HepG2 (cell line): Measurements from ENCODE around the gene AFF2. TPM values are rescaled to one million over a fixed set of nuclear protein-coding genes. Genes with fewer than 3 reads are reported as not detected.

Source experiments
- ATAC-seq: fragments of 200-7000 bp; cut with Tn5 transposase; 3 replicates; pipeline ENCODE4 v1.9.1; 2020; ENCODE audit warnings: mild to moderate bottlenecking, moderate library complexity
- BruUV-seq: library from RNA; stranded (reverse); fragments of 400-500 nt; replicated peaks from 2 replicates; lab custom pipeline; 2021; lab: Mats Ljungman, UMichigan
- CTCF ChIA-PET: fragments of 300-600 bp; formaldehyde crosslinking; extraction: SDS; loops from one replicate; lab custom pipeline; 2021; ENCODE audit warnings: low total read pairs, inconsistent platforms, low intra/inter-chr PET ratio; lab: Yijun Ruan, JAX
- POLR2A ChIA-PET: fragments of 350-600 bp; sonication (Branson Sonifier 250); formaldehyde crosslinking; loops from one replicate; lab custom pipeline; 2020; ENCODE audit warnings: antibody characterized with exemption, inconsistent platforms; lab: Yijun Ruan, JAX
- DNase-seq: peaks from one replicate; pipeline ENCODE4 v3.0.0-alpha.2; 2015; ENCODE audit warnings: low spot score
- FAIRE-seq: peaks from 3 replicates; lab custom pipeline; 2011; peaks lifted over from hg19 to GRCh38; lab: Jason Lieb, UNC
- H2AFZ ChIP-seq: one replicate; pipeline ENCODE4 v1.6.1; 2011; ENCODE audit warnings: low read length, inconsistent platforms
- H3K27ac ChIP-seq: fragments of 300-600 bp; 3 replicates; pipeline ENCODE4 v1.8.0; 2011; ENCODE audit warnings: mixed run types, mild to moderate bottlenecking, mixed read lengths, low read length, inconsistent platforms; ENCODE audit not compliant: insufficient read depth; ENCODE audit errors: extremely low read length
- H3K27me3 ChIP-seq, 2 experiments: fragments of 200-600 bp in 1 of 2; 2 replicates in 1 of 2; 3 replicates in 1 of 2; pipeline versions ENCODE4 v1.6.0 to v1.8.0; 2011; ENCODE audit warnings: low read length in 2 of 2, mild to moderate bottlenecking in 2 of 2, moderate library complexity in 2 of 2, inconsistent platforms in 1 of 2; ENCODE audit not compliant: insufficient read depth in 2 of 2, control insufficient read depth in 1 of 2
- H3K36me3 ChIP-seq, 2 experiments: fragments of 200-600 bp in 1 of 2; replicated peaks in 1 of 2; 2 replicates in 1 of 2; 3 replicates in 1 of 2; pipeline versions ENCODE4 v1.5.1 to v1.8.0; 2011; ENCODE audit warnings: low read length in 2 of 2, inconsistent platforms in 1 of 2; ENCODE audit not compliant: insufficient read depth in 2 of 2, control insufficient read depth in 1 of 2
- H3K4me1 ChIP-seq: 2 replicates; pipeline ENCODE4 v1.5.1; 2012; ENCODE audit warnings: low read length, inconsistent platforms; ENCODE audit not compliant: insufficient read depth
- H3K4me2 ChIP-seq: 2 replicates; pipeline ENCODE4 v1.6.0; 2011; ENCODE audit warnings: low read depth, low read length, inconsistent platforms
- H3K4me3 ChIP-seq, 3 experiments: fragments of 200-600 bp in 1 of 3; sonication (generic), shearing (Covaris generic) in 1 of 3; replicated peaks in 1 of 3; 2 replicates each; pipeline ENCODE4 v1.5.1; 2011 to 2016; ENCODE audit warnings: low read length in 3 of 3, inconsistent platforms in 2 of 3, low read depth in 2 of 3, mild to moderate bottlenecking in 2 of 3, control low read depth in 1 of 3, mixed read lengths in 1 of 3; ENCODE audit not compliant: insufficient read depth in 1 of 3
- H3K79me2 ChIP-seq: one replicate; pipeline ENCODE4 v1.6.1; 2011; ENCODE audit warnings: low read length, inconsistent platforms; ENCODE audit not compliant: insufficient read depth
- H3K9ac ChIP-seq: 2 replicates; pipeline ENCODE4 v1.6.0; 2011; ENCODE audit warnings: mild to moderate bottlenecking, low read depth, low read length, inconsistent platforms; ENCODE audit not compliant: insufficient read depth
- H3K9me3 ChIP-seq: 2 replicates; pipeline ENCODE4 v1.5.1; 2012; ENCODE audit warnings: mild to moderate bottlenecking, low read length
- H4K20me1 ChIP-seq: 2 replicates; pipeline ENCODE4 v1.6.0; 2011; ENCODE audit warnings: inconsistent platforms, mild to moderate bottlenecking, low read length, moderate library complexity; ENCODE audit not compliant: insufficient read depth
- ATF6 ChIP-seq: sonication (generic); formaldehyde crosslinking; conservative IDR thresholded peaks from 2 replicates; pipeline ENCODE4 v1.4.0; 2020; ENCODE audit warnings: missing genetic modification reagents
- ATM ChIP-seq: fragments of 450-650 bp; IDR thresholded peaks from 2 replicates; pipeline ENCODE4 v1.7.1; 2017; ENCODE audit warnings: mild to moderate bottlenecking, borderline replicate concordance
- CC2D1A ChIP-seq: sonication (generic); formaldehyde crosslinking; IDR thresholded peaks from 2 replicates; pipeline ENCODE4 v1.8.1; 2023; ENCODE audit warnings: mild to moderate bottlenecking, missing genetic modification reagents
- CCAR2 ChIP-seq: fragments of 200-400 bp; formaldehyde crosslinking; optimal IDR thresholded peaks from 2 replicates; pipeline ENCODE3; 2018; ENCODE audit warnings: low read depth, mild to moderate bottlenecking, low read length, moderate library complexity
- CHCHD3 ChIP-seq: sonication (generic); formaldehyde crosslinking; IDR thresholded peaks from 2 replicates; pipeline ENCODE4 v1.8.0; 2022; ENCODE audit warnings: mild to moderate bottlenecking, missing genetic modification reagents, moderate library complexity
- FOXP4 ChIP-seq: sonication (generic); formaldehyde crosslinking; IDR thresholded peaks from 2 replicates; pipeline ENCODE4 v1.4.0; 2020; ENCODE audit warnings: missing genetic modification reagents
- MIER2 ChIP-seq: IDR thresholded peaks from 2 replicates; pipeline ENCODE4 v1.6.1; 2016; ENCODE audit warnings: missing biosample characterization, missing genetic modification reagents
- MIXL1 ChIP-seq: IDR thresholded peaks from 2 replicates; pipeline ENCODE4 v1.6.1; 2016
- MTA1 ChIP-seq: sonication (generic); formaldehyde crosslinking; IDR thresholded peaks from 2 replicates; pipeline ENCODE4 v1.4.0; 2020; ENCODE audit warnings: missing genetic modification reagents, mild to moderate bottlenecking, borderline replicate concordance
- NFYB ChIP-seq: sonication (generic); formaldehyde crosslinking; IDR thresholded peaks from 2 replicates; pipeline ENCODE4 v1.4.0; 2020; ENCODE audit warnings: missing genetic modification reagents
- NR2C2 ChIP-seq: sonication (generic); formaldehyde crosslinking; IDR thresholded peaks from 2 replicates; pipeline ENCODE4 v1.4.0; 2020; ENCODE audit warnings: missing genetic modification reagents, mild to moderate bottlenecking, moderate library complexity, borderline replicate concordance
- RNF2 ChIP-seq: fragments of 450-650 bp; conservative IDR thresholded peaks from 2 replicates; pipeline ENCODE4 v1.6.1; 2016; ENCODE audit warnings: low read depth
- SMAD9 ChIP-seq: sonication (generic); formaldehyde crosslinking; IDR thresholded peaks from 2 replicates; pipeline ENCODE4 v1.5.1; 2020; ENCODE audit warnings: mild to moderate bottlenecking, missing genetic modification reagents
- TRIM22 ChIP-seq: fragments of 450-650 bp; IDR thresholded peaks from 2 replicates; pipeline ENCODE4 v1.6.1; 2017
- ZNF24 ChIP-seq: fragments of 450-650 bp; IDR thresholded peaks from 2 replicates; pipeline ENCODE4 v1.6.1; 2017; ENCODE audit warnings: antibody characterized with exemption, mild to moderate bottlenecking
- ZNF329 ChIP-seq: sonication (generic); formaldehyde crosslinking; IDR thresholded peaks from 2 replicates; pipeline ENCODE4 v1.9.0; 2021; ENCODE audit warnings: low read depth, mild to moderate bottlenecking, missing genetic modification reagents
- ZNF703 ChIP-seq: sonication (generic); formaldehyde crosslinking; IDR thresholded peaks from 2 replicates; pipeline ENCODE4 v1.5.1; 2020; ENCODE audit warnings: missing genetic modification reagents, mild to moderate bottlenecking, moderate library complexity, borderline replicate concordance
- ZUFSP ChIP-seq: sonication (generic); formaldehyde crosslinking; IDR thresholded peaks from 2 replicates; pipeline ENCODE4 v1.9.0; 2021; ENCODE audit warnings: missing genetic modification reagents, mild to moderate bottlenecking, borderline replicate concordance
- WGBS: methylation state at CpG from one replicate; pipeline ENCODE4 v1.1.6; 2017; ENCODE audit warnings: low lambda C conversion rate; 5-methylcytosine and 5-hydroxymethylcytosine counted together
- in situ Hi-C: cut with HindIII; loops from 2 replicates; pipeline ENCODE4 v1.10.0; 2017; ENCODE audit warnings: low pct_unique_long_range_greater_than_20kb; ENCODE audit not compliant: extremely low pct_ligation_motif_present
- intact Hi-C: fragments of 100-400 bp; cut with micrococcal nuclease; formaldehyde crosslinking; loops from one replicate; pipeline ENCODE4 v1.10.0; 2022; ENCODE audit not compliant: unreplicated experiment
- polyA plus RNA-seq, 8 experiments: library from polyadenylated mRNA; depleted of rRNA in 3 of 8; stranded (reverse) in 7 of 8; unstranded in 1 of 8; fragments of >200 nt; fragmentation: Illumina TruSeq in 4 of 8; extraction: Trizol in 4 of 8; gene quantifications; 2 replicates each; pipeline versions ENCODE4 v1.2.1 to v1.2.3, GENCODE V29; 2011 to 2016; ENCODE audit warnings: low read depth in 4 of 8, missing spikeins in 1 of 8, mixed read lengths in 1 of 8; ENCODE audit not compliant: insufficient read depth in 1 of 8
- total RNA-seq, 5 experiments: library from RNA; depleted of rRNA; stranded (reverse); fragments of >200 nt; fragmentation: Illumina TruSeq; extraction: Trizol; gene quantifications; 2 replicates each; pipeline ENCODE4 v1.2.3, GENCODE V29; 2016; ENCODE audit warnings: low read depth in 1 of 5

AFF2 gene
- total and polyA plus RNA-seq, 2 of the 13 experiments (the other 11 are each of a cell fraction or from before 2014, with no cell fraction given) = not detected

- POLR2A ChIA-PET = no interaction called here
- TF ChIP-seq NR2C2 (CRISPR knock-in tag) (no peak), ATF6 (CRISPR knock-in tag) (no peak), ZNF329 (no peak), ZNF24 (no peak), SMAD9 (no peak), ZNF703 (no peak), TRIM22 (no peak), CHCHD3 (CRISPR knock-in tag) (no peak), MTA1 (no peak), MIXL1 (CRISPR knock-in tag) (no peak), CCAR2 (no peak), RNF2 (no peak), ZUFSP (CRISPR knock-in tag) (no peak), NFYB (no peak), FOXP4 (CRISPR knock-in tag) (no peak), ATM (no peak), CC2D1A (CRISPR knock-in tag) (no peak), MIER2 (CRISPR knock-in tag) (no peak)
Observed at GRCh38 chrX:148865277-148866210, 365.1 kb downstream of the AFF2 start.

More at GRCh38 chrX:148865277-148866210, 365.1 kb downstream of the AFF2 start:
- no peaks in the 10 kb centered on the region for H3K27me3 ChIP-seq
- H3K4me1 ChIP-seq = no peaks in the 10 kb centered on the region
- no peak overlapping the region for H3K4me2 ChIP-seq
- no peaks in the 10 kb centered on the region for H4K20me1 ChIP-seq
- H2AFZ ChIP-seq = no peak overlapping the region
- no peak for FAIRE-seq
- BruUV-seq = no TSS peak
- no peak overlapping the region for H3K4me3 ChIP-seq
- WGBS = 3% methylated on average over 8 of the region's 9 CpGs
- in situ Hi-C loops (no loop called here), intact Hi-C loops (no loop called here)
- H3K9ac ChIP-seq = no peak overlapping the region
- ATAC-seq = no peak
- CTCF ChIA-PET = no interaction called here
- no peak for DNase-seq
- H3K9me3 ChIP-seq = no peaks in the 10 kb centered on the region
- H3K79me2 ChIP-seq = no peaks in the 10 kb centered on the region
- H3K27ac ChIP-seq = no peak overlapping the region
- H3K36me3 ChIP-seq = no peaks in the 10 kb centered on the region
